NCI-H1417 treated with DMSO at 0.1 percent for 48 hours (cell line): ENCODE results near the gene ECE1.

Experiments used
- DNase-seq: peaks from one replicate; lab custom pipeline; 2025; lab: John Stamatoyannopoulos, UW

Gene ECE1

DNA sequence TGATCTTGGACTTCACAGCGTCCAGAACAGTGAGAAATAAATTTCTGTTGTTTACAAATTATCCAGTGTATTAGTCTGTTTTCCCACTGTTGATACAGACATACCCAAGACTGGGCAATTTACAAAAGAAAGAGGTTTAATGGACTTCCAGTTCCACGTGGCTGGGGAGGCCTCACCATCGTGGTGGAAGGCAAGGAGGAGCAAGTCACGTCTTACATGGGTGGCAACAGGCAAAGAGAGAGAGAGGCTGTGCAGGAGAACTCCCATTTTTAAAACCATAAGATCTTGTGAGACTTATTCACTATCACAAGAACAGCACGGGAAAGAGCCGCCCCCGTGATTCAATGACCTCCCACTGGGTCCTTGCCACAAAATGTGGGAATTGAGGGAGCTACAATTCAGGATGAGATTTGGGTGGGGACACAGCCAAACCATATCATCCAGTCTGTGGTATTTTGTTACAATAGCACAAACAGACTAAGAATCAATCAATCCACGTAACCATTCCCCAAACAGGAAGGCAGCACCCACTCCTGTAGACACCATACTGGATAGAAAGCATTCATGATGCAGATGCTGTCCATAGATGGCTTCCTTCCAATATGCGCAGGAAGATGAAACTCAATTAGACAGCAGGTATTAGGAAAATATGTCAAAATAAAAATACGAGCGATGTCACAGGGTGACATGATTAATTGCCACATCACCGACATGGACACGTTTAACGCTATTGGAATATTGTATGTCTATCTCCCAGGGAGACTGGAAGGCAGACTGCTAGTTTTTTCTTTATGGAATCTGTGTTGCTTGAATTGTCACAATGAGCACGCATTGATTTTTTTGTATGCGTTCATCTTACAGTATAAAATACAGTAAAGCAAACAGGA is 22.8 kb downstream of the ECE1 start:
- DNase-seq = peak; percentile 9

DNA sequence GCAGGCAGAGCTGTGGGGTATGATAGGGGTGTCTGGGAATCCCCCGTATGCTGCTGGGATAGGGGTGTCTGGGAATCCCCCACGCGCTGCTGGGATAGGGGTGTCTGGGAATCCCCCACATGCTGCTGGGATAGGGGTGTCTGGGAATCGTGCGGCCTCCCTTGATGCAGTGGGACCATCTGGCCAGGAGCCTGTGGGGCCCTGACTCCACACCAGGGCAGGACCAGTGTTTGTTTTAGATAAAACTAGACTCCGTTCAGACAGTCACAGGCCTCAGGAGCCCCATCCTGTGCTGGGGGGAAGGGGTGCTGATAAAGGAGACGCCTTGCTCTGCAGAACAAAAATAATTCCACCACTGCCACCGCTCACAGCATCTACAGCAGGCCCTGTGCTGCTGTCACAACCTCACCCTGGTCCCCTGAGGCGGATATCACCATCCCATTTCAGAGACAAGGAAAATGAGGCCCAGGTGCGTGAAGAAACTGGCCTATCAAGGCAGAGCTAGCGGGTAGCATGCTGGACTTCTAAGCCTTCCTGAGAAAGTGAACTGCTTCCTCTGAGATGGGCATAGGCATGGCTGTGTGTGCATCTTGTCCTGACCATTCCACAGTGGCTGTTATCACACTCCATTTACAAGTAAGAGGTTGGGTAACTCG is 24.0 kb downstream of the ECE1 start:
- DNase-seq = no peak

DNA sequence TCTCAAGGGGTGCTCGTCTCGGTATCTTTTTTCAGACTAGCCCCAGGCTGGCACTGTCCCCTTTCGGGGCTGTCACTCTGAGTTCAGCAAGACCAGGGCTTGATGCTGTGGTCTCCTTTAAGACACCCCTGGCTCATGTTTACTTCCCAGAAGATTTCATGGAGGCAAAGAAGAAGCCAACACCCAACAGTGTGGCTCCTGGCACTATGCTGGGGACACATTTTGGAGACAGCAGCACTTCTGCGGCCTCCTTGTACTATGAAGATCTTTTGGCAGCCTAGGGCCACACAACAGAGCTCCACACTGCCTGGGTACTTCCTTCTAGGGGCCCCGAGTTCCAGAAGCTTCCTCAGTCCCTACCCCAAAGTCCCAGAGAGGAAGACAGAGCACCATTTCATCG is 24.6 kb downstream of the ECE1 start:
- no peak for DNase-seq

DNA sequence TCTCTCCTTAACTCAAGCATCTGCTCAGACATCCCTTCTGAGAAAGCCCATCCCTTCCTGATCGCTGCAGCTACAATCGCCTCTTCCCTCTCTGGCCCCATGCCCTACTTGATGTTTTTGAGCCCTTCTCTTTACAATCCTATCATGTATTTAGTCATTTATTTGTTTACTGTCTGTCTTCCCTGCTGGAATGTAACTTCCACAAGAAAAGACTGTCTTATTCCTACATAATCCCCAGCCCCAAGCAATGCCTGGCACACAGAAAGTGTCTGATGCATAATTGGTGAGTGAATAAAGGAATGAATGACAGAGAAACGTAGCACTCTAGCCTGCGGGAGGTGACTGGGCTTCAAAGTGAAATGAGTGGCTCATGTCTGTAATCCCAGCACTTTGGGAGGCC is 25.4 kb downstream of the ECE1 start:
- DNase-seq = no peak

DNA sequence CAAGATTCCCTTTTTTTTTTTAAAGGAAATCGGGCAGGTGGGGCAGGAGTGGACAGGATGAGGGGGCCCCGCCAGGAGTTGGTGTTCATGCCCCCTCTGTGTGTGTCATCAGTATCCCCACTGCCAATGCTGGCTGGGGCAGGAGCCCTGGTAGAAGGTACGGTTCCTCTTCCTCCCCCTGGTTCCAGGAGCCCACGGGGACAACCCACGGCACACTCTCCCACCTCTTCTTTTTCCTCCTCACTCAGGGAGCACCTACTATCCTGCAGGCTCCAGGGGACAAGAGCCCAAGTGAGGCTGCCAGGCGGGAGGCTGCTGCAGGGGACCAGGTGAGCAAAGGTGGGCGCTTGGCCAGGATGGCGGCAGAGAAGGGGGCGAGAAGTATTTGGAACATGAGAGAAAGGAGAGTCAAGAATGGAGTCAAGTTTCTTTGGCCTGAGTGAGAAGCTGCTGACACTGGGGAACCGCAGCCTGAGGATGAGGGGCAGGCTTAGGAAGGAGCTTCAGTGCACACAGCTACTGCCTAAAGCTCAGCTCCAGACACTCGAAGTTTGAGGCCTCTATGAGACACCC is 26.5 kb downstream of the ECE1 start:
- DNase-seq = no peak

DNA sequence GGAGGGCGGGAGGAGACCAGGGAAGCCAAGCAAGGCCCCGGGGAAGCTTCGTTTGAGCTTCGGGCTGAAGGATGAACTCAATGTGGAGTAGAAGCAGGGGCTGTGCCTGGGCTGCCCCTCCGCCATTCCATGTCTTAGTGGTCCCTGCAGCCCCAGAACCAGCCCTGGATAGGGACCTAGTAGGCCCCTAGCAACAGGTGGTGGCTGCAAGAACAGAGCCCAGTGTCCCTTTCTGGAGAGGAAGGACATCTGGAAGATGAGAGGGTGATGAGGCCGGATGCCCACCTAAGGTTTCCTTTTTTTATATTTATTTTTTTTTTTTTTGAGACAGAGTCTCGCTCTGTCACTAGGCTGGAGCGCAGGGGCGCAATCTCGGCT is 27.2 kb downstream of the ECE1 start:
- no peak for DNase-seq

DNA sequence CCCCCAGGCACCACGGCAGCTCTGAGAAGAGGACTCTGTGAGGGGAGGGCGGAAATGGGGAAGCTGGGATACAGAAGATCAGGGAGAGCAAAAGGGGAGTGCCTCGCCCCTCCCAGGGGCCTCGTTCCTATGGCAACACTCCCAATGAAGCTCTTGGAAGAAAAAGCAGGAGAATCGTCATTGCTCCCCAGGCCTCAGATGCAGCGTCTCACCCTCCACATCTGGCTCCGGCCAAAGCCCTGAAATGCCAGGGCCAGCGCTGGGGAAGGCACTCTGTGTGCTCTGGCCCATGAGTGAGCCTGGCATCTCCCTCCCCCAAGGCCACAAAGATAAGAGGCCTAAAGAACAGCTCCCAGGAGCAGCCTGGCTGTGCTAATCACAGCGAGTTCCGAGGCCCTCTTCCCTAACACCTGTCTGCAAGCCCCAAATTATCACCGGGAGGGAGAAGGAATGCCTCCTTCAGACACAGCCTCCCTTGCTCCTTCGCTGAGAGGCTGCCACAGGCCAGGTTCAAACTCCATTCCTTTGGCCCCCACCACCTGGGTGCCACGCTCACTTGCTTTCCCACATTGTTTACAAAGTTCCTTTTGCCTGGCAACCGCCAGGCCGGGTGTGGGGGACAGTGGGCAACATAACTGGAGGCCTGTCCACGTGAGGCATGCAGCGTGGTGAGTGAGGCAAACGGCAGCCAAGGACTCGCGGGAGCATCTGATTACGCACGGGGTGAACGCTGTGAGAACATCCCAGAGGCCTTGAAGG is 27.8 kb downstream of the ECE1 start:
- no peak for DNase-seq

DNA sequence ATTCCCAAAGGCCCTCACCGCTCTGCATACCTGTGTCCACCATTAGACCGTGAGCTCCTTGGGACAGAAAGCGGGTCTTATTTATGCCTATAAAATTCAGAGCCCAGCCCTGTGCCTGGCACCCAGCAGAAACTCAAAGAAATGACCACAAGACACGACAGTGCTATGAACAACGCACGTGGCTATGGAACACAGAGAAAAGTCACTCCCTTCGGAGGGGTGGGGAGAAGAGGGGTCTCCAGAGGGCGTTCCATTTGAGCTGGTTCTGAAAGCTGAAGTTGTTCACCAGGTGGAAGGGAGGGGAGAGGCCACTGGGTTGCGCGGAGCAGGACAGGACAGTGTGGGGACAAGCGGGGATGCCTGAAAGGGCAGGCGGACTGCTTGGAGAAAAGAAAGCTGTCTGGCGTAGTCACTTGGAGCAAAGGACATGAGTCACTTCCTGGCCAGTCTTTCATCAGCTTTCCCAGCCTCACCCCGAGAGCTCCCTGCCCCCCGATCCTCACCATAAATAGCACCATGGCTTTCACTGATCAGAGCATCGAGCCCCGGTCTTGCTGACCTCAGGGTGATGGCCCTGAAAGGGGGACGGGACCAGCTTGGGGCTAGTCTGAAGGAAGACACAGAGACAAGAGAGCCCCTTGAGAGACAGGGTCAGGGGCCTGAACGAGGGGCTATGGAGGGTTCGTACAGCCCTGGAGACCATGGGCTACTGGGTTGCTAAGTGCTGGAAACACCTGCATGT is 28.5 kb downstream of the ECE1 start:
- no peak for DNase-seq

DNA sequence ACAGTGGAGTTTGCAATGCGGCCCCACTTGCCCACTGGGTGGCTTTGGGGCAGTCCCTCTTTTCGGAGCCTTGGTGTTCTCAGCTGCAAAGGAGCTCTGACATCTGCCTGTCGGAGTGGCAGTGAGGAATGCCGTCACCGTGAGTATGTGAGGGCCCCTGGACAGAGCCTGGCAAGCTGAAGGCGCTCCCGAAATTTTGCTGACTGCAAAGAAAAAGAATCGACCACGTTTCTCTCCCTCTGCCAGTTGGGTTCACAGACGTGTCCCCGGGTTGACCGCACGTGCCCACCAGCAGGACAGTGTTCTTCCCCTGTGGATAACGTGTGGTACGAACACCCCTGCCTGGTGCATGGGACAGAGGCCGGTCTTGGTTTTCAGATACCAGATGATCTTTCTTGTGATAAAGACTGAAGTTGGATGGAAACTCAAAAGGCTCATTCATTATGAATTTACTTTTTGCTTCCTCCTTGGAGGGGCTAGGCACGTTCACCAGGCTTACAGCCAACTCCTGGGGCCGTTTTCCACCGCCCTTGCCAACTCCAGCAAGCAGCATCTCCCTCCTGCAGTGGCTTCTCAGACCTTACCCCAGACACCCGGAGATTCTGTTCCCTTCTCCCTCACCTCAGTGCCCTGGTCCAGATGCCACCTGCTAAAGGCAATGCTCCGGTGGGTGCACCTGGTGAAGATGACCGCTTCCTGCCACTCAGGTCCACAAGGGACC is 29.7 kb downstream of the ECE1 start:
- no peak for DNase-seq

DNA sequence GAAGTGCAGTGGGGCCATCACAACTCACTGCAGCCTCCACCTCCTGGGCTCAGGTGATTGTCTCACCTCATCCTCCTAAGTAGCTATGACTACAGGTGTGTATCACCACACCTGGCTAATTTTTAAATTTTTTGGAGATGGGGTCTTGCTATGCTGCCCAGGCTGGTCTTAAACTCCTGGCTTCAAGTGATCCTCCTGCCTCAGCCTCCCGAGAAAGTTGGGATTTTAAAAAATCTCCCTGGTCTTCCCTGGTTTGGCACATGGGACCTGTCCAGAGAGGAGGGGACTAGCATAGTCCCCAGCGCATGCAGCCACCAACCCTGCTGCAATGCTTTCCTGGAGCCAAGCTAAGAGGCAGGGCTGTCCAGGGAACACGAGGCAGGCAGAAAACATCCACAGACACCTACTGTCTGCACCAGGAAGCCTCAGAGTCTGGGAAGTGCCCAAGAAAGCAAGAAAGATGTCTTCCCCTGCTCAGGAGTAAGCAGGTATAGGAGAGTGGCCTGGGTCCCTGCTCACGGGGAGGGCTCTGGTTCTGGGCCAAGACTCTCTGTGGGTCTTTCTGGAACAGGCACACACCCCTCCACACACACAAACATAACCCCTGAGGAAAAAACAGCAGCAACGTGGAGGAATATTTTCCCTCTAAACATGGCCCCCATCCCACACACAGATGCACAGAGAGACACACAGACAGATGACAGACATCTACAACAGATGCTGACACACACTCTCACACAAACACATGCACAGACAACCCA is 30.8 kb downstream of the ECE1 start:
- no peak for DNase-seq

DNA sequence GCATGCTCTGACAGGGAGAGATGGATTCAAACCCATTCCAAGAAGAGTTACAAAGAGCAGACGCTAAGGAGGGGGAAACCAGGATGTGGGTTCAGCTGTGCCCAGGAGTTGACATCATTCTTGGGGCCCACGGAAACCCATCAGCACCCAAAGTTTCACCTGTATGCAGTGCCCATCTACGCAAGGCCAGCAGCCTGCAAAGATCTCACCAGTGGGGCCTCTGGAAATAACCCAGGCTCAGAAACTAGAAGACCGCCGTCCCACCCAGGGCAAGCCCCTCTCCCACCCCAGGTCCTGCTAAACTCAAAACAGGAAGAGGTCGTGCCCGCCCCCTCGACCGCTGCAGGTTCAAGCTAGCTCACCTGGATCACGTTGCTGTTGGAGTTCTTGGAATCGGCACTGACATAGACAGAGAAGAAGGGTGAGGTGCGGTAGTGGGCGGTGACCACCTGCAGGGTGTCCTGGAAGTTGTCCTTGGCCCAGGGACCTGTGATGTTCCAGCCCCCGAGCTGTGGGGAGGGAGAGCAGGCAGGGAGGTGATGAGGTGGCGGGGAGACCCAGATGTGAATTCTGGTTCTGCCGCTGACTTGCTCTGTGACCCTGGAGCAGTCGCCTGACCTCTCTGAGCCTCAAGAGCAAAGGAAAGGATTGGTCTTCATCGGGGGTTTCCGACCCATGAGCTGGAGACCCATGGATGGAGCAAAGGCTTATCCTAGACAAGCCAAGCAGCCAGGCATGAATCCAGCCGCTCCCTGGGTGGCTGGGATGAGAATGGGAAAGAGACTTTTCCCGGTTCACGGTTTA is 31.7 kb downstream of the ECE1 start:
- DNase-seq = no peak

DNA sequence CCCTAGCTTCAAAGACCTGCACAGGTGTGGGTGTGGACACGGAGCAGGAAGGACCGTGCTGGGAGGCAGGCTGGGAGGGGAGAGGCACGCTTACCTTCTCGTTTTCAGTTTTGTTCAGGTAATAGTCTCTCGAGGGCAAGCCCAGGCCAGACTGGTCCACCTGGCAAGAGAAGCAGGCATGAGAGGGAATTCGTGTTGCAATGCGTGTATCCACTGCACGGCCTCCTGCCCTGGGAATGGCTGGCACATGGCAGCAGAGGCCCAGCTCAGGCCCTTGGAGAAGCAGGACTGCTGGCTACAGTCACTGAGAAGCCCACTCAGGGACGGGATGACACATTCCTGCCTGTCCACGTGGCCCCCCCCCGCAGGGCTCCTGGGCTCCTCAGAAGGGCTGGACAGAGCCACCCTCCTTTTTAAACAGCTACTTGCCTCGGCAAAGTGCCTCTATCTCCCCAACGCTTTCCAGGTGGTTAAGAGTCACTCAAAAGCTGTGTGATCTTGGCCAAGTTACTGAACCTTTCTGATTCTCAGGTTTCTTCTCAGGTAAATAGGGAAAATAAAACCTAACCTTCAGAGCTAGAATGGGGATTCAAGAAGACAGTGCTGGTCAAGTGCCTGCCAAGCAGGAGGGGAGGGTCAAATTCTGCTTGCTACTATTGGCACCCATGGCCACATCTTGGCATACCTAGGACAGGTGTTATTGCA is 32.7 kb downstream of the ECE1 start:
- DNase-seq = no peak

DNA sequence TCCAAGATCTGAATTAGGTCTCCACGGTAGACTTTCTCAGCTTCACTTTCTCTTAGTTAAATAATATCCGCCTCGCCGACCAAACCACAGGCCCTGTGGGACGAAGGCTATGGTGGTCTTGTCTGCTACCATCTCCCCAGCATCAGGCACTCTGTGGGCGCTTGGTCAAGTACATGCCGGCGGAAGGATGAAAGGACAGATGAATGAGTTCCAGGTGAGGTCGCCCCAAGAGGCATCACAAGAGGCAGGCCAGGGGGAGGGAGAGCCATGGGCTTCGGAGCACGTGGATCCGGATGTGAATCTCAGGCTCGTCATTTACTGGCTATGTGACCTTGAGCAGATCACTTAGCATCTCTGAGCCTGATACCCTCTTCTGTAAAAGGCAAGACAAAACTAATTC is 33.5 kb downstream of the ECE1 start:
- no peak for DNase-seq

DNA sequence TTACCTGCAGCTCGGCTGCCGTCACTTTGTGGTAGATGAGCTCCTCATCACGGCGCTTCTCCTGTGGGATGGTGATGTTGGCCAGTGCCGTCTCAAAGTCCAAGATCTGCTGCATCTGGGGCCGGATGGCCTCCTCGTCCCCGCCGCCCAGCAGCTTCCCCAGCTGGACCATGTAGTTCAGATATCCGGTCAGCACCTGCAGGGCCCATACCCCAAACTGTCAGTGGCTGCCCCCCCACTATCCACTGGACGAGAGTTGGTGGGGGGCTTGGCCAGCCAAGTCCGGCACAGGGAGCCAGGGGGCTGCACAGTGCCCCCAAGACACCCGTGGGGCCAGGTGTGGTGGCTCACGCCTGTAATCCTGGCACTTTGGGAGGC is 34.3 kb downstream of the ECE1 start:
- no peak for DNase-seq

DNA sequence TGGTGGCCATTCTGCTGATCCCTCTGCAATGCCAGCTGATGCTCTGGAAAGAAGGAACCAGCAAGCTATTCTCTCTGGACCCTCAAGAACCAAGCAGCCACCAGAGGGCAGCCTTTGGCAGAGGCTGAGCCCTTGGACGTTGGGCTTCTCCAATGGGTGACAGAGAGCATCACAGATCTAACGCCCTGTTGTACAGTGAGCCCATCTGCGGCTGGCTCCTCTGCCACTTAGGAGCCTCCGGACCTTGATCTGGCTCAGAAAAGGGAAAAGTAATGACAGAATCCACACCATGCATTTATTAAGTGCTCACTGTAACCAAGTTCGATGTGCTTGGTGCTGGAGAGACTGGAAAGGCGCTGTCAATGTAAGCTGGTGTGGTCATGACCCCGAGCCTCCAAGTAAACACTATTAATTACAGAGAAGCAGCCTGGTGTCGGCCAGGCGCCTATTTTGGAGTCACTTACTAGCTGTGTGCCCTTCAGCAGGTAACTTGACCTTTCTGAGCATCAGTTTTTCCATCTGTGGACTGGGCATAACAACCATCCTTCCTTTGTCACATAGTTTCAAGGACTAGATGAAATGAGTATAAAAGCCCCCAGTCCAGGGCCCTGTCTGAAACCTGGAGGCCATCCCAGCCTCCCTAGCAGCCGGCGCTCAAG is 34.9 kb downstream of the ECE1 start:
- DNase-seq = peak; percentile 6

DNA sequence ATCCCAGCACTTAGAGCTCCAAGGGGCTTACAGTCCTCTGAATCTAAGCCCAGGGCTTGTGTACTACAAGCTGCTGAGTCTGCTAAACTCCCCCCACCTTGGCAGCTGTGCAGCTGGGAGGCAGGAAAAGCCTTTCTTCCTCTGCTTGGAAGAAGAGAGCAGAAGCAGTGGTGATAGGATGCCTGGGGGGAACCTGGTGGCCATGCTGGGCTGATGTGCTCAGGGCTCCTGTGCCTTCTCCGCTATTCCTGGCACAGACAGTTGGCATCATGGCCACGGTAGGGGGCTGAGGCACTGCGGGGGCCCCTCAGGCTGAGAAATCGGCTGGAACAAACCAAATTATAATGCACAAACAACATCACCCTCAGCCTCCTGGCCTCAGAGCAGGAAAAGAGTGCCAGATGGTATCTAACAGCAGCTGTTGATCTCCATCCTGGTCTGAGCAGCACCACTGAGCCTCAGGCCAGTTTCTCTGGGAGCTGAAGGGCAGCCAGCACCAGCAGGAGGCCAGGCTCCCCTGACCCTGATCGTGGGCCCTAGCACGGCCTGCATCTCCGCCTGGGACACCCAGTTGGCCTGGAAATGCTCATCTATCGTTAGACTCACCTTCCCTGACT is 35.8 kb downstream of the ECE1 start:
- DNase-seq = no peak

DNA sequence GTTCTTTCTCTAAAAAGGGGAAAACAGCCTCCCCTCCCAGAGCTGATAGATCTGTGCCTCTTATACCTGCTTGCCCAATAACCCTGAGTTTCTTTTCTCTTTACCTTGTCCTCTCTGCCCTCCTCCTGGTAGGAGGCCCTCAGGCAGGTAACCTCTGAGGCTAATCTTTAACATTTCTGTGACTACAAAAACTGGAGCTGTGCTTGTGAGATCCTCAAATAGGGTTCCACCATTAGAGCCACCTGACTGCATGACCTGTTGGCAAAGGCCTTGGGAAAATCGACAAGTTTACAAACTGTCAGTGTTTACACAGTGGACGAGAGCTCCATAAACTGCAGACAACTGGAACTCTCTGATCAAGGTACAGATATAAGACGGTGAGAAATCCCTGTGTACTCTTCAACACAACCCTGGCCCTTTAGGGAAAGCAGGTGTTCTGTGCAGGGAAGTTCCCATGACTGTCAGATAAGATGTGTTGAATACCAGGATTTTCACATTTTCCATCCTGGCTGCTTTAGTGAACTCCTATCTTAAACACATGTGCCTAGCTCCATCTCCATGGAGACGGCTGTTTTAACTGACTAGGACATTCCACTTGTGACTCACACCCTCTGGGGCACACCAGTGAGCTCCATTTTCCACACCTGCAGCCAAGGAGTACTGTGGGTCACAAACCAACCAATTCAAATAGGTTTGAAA is 38.3 kb downstream of the ECE1 start:
- no peak for DNase-seq
